GM18858 (cell line): ENCODE measurements around the gene ITSN1.
"Not testable (repeated sequence)": the region's sequence is repeated elsewhere in the genome, so short reads cannot be mapped to it uniquely, and the experiment has no call there.

Experiments used
- ATAC-seq: cut with Tn5 transposase; IDR thresholded peaks from one replicate; pipeline ENCODE4 v1.9.1; 2021; ENCODE audit not compliant: unreplicated experiment

The ITSN1 gene

DNA sequence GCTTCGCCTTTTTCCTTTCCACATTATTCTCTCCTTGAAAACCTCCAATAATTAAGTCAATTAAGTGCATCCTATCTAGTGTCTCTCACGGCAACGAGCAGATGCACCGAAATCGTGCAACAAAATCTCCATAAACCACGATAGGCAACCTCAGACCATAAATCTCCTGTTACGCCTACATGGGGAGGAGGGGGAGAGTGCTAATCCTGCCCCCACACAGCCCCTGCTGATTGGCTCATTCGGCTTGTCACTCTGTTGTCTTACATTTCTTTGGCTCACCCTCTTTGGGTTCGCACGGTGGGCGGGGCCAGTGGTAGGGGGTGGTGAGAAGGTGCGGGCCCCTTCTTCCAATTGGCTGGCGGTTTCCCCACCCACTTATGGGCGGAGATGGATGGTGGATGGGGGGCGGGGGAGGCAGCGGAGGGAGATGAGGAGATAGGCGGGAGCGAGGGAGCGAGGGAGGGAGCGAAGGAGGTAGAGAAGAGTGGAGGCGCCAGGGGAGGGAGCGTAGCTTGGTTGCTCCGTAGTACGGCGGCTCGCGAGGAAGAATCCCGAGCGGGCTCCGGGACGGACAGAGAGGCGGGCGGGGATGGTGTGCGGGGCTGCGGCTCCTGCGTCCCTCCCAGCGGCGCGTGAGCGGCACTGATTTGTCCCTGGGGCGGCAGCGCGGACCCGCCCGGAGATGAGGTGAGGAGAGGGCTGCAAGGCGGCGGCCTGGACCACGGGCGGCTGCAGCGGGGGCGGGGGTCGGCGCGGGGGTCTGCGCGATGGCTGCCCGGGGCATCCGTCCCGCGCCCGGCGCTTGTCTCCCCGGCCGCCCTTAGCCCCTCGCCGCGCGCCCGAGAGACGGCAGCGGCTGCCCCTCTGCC lies at the start of gene ITSN1:
ITSN1 (plus strand) TSS at position 475 of the 869 bp plus-strand sequence. CDS start 76,328 bp downstream, outside the sequence.
- ATAC-seq: peak; percentile 64

DNA sequence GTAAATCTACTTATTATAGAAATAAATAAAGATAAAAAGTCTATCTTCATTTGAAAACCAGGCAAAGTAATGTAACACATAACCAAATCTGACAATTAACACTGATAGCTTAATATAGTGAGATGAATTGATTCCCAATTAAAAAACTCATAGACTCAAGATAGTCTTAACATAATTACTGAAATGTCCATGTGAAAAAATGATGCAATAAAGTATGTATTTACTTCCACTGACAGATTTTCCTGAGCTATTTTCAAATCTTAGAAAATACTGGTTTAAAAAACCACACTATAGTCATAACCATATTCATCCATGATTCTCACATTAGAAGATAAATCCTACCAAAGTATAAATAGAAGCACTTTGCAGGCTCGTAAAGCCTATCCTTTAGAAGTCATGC lies 44.2 kb upstream of the ITSN1 start:
- no peak for ATAC-seq

DNA sequence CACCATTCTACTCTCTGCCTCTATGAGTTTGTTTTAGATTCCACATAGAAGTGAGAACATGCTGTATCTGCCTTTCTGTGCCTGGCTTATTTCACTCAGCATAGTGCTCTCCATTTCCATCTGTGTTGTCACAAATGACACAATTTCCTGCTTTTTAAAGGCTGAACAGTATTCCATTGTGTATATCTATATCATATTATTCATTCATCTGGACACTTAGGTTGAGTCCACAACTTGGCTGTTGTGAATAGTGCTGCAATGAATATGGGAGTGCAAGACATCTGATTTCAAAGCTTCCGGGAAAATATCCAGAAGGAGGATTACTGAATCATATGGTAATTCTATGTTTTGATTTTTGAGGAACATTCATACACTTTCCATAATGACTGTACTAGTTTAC lies 33.7 kb upstream of the ITSN1 start:
- ATAC-seq: no peak

DNA sequence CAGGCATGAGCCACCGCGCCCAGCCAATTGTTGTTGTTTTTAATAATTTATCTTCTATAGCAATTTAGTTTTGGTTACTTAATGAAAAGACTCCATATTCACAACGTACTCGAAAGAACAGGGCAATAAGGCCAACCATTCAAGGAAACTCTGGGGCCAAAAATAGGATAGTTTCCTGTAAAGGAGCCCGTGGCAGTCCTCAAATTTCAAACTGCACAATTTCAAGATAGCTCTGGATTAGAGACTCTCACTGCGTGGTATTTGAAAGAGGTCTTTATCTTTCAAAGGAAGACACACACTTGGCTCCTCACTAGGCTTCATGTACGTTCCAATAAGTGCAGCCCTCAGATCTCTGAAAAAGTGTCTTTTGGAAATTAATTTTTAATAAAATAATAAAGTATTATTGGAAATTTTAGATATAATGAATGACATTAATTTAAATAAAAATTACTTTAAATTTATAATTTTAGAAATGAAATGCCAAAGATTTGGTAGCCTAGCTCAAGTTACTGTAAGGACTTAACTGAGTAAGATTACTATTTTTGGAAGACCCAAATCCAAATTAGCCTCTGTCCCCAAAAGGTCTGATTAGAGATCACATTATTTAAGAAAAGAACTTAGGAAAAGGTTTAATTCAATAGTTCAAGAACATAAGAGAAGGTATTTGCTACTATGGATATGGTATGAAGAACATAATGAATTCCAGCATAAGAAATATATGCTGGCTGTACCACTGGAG lies 31.1 kb upstream of the ITSN1 start:
- ATAC-seq: no peak

DNA sequence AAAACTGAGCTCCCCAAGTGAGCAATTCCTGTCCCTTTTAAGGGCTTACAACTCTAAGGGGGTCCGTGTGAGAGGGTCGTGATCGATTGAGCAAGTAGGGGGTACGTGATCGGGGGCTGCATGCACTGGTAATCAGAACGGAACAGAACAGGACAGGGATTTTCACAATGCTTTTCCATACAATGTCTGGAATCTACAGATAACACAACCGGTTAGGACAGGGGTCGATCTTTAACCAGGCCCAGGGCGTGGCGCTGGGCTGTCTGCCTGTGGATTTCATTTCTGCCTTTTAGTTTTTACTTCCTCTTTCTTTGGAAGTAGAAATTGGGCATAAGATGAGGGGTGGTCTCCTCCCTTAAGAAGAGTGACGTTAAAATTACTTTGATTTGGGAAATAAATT lies 24.7 kb upstream of the ITSN1 start:
- ATAC-seq: not testable (repeated sequence)

DNA sequence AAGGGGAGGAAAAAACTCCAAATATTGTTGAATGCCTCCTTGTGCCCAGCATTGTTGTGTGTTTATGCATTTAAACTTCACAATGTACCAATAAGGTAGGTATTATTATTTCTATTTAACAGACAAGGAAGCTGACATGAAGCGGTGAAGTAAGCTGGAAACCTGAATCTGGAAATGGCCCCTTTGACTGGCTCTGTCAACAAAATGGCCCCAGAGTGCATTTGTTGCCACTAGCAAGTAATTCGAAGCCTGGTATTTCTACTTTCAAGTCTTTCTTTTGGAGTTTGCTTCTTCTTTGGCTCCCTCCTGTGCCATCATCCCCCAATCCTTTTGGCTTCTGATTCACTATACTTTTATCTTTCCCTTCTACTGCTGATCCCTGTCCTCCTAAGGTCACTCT lies 23.9 kb upstream of the ITSN1 start:
- no peak for ATAC-seq

DNA sequence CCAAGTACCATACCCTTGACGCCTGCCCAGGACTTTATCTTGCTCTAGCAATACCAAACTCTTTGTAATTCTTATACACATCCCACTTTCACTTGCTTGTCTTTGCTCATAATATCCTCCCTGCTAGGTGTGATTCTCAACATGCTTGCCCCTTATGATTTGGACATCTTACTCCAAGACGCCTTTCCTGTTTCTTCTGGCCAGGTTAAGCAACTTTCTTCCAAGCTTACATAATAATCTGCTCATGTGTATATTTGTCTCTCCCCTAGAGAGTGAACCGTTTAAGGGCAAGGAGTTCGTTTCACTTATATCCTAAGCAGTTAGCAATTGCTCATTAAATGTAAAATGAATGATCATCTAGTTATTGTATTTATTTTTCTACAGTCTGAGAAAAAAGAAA lies 22.6 kb upstream of the ITSN1 start:
- ATAC-seq: no peak

DNA sequence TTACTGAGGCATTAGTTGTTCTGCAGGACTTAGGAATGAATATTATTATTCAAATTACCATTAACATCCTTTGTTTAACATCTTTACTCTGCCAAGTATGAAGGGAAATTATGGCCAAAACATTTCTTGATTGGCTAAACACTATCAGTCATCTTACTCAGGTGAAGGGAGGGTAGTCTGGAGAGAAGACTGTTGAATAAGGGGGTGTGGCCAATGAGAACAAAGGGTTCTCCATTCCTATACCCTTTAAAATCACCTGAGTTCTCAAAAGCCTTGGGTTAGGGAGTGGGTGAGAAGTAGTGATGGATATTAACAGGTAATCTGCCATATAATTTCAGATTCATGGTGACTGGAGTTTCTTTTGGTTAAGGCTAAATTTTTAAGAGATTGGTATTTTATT lies 20.0 kb upstream of the ITSN1 start:
- ATAC-seq: no peak

DNA sequence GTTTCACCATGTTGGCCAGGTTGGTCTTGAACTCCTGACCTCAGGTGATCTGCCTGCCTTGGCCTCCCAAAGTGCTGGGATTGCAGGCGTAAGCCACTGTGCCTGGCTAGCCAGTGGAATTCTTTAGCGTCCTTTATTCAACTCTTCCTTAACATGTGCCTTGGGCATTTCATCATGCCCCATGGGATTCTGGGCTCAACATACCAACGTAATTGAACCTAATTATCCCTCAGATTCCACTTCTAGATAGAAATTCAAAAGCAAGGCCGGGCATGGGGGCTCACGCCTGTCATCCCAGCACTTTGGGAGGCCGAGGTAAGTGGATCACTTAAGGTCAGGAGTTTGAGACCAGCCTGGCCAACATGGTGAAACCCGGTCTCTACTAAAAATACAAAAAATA lies 16.1 kb upstream of the ITSN1 start:
- ATAC-seq: not testable (repeated sequence)

DNA sequence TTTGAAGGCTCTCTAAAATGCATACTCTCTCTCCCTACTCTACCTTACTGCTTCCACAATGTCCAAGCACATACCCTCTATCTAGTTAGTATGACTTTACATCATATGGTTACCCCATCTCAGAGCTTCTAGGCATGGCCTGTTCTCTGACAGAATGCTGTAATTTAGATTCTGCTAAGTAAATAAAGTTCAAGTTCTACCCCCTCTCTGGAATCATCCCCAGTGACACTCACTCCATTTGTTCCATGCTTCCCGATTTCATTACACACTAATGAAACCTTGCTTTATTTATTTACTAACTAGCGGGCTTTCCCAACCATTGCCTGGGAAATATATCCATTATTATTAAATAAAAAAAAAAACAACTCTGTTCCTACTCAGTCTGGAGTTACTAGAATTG lies 8.0 kb upstream of the ITSN1 start:
- ATAC-seq: no peak

DNA sequence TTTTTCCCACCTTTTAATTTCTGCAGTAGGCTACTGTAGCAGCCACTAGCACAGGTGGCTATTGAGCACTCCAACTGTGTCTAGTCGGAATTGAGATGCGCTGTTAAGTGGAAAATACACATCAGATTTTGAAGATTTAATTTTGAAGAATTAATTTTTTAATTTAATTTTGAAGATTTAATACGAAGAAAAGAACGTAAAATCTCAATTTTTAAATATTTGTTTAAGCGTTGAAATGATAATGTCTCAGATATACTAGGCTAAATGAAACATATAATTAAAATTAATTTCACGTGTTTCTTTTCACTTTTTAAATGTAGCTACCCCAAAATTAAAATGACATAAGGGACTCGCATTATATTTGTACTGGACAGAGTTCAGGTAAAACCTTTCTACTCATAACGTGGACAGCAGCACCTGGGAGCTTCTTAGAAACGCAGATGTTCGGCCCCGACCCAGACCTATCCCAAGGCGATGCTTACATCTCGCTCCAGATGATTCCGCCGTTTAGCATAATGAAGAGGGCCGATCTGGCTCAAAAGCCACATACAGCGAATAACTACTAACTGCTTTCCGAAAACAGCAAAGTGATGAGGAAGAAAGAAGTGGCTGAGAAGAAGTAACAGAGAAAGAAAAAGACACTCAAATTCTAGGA lies 1.5 kb upstream of the ITSN1 start:
- no peak for ATAC-seq

DNA sequence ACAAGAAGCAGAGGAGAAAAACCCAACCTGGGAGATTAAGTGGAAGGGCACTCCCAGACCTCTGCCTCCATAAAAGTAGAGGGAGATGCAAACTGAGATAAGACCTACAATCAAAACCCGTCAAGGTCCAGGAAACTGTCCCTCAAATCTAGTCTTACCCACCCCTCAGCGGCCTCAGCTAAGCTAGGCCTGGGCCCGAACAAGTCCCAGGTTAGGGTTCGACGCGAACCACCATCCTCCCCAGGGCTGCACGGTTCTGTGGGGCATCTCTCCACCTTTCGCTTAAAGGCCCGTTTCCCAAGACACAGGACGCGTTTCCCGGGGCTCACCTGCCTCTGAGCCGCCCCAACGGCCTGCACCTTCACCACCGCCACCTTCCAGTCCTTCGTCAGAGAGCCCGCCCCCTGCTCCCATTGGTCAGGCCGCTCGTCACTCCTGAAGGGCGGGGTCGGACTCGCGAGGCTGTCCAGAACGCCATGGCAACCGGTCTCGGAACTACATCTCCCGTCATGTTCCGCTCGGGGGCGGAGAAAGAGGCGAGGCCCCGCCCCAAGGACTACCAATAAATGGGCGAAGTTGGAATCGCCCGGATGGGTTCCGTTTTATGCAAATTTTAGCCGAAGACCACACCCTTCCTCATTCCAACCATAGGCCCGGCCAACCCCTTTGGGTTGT lies 812 bp upstream of the ITSN1 start, which contains the start of gene CRYZL1:
CRYZL1 (minus strand) TSS at position 390 of the 675 bp plus-strand sequence. CDS start 10,190 bp downstream, outside the sequence.
- peak; percentile 79 for ATAC-seq

DNA sequence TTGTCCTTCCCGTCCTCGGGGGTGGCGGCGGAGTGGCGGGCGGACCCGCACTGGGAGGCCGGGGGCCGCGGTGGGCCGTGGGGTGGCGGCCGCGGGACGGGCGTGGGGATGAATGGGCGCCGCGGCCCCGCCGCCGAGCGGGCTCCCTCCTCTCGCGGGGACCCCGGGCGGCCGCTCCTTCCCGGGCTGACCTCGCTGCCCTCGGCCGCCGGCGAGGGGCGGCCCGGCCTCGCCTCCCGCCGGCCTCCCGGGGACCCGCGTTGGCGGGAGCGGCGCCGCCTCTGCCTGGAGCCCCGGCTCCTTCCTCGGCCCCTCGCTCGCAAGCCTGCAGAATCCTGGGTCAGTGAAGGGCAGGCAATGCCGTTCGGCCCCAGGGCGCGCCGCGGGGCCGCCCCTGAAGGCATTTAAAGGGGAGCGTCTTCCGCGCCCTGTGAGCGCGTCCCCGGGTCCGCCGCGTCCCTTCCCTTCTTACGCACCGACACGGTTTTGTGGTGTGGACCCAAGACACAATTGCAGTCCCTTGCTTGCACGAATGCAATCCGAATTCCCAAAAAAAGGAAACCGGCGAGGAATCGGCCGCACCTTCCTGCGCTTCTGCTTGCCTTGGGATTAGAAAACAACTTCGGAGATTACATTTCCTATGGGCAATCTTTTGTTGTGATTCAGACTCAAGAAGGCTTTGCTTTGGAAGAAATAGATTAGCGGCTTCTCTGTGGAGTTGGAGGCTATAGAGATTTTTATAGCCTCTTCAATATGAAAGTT lies 776 bp downstream of the ITSN1 start:
- ATAC-seq: no peak

DNA sequence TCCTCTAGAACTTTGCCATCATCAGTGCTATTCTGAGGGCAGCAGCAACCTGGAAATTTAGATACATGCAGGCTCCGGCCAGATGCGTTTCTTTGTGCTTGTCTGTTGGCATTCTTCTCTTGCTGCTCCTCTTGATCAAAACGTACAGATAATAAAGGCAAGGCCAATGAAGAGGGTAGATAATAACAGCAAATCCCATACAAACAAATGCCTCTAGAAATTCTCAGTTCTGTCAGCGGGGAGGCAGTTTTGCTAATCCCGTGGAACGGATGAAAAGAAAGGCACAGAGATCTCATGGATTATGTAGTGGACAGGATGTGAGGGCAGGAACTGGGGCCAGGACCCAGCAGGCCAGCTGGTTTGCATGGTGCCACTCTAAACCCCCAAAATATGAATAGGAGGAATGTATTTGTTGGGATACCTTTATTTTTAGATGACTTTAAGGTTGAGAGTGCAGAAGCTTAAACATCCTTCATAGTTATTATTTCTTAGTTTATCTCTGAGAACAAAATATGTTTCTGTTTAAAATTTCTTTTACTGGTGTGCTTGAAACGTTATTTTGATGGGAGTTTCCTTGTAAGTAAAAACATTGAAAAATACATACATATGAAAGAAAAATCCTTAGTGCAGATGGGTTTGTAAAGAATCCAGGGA lies 1.5 kb downstream of the ITSN1 start:
- no peak for ATAC-seq

DNA sequence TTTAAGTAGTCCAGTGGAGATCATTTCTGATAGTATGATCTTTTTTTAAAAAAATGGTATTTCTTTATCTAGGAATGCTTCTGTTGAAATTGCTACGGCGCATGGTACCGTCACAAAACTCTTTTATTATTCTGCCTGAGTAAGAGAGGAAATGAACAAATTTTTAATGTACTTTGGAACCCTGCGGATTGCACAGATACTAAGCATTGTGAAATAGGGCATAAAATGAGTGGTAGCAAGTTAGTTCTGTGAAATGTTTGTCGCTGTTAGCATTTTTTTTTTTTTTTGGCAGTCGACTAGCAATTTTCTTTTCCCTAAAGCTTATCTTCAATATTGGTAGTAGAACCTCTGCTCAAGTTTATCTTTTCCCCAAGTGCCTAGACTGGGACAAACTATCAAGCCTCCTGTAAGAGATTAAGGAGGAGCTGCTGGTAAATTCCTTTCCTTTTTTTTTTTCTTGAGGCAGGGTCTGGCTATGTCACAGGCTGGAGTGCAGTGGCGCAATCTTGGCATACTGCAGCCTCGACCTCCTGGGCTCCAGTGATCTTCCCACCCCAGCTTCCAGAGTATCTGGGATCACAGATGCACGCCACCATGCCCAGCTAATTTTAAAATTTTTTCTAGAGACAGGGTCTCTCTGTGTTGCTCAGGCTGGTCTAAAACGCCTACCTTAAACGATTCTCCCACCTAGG lies 2.2 kb downstream of the ITSN1 start:
- ATAC-seq: no peak

DNA sequence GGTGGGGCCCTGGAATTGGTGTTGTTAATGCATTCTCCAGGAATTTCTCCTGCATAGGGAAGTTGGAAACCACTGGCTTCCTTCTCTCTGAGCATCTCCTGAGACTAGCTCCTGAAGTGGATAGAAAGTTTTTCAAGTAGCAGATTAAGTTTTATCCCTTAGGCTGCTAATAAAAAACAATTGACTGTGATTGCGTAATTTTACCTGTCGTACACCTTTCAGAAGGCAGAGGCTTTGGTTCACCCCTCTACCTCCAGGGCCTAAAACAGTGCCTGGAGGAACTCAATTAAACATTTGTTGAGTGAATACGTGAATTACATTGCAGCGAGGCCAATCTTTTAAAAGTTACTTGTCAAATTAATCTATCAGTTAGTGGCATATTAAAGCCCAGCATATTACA lies 3.4 kb downstream of the ITSN1 start:
- ATAC-seq: no peak

DNA sequence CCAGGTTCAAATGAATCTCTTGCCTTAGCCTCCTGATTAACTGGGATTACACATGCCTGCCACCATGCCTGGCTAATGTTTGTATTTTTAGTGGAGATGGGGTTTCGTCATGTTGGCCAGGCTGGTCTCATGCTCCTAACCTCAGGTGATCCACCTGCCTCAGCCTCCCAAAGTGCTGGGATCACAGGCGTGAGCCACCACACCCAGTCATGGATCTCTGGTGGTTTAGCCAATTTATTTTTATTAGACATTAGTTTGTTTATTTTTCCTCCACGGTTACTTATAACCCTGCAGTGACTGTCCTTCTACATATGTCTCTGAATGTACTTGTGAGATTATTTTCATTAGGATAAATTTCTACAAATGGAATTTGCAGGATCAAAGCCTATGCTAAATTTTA lies 5.3 kb downstream of the ITSN1 start:
- ATAC-seq: no peak

DNA sequence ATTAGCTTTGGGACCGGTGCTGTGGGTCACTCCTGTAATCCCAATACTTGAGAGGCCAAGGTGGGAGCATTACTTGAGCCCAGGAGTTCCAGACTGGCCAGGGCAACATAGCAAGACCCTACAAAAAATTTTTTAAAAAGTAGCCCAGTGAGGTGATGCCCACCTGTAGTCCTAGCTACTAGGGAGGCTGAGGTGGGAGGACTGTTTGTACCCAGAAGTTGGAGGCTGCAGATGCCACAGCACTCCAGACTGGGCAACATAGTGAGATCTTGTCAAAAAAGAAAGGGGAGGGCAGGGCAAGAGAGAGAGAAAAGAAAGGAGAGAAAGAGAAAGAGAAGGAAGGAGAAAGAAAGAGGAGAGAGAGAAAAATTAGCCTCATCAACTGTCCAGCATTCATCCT lies 6.3 kb downstream of the ITSN1 start:
- no peak for ATAC-seq

DNA sequence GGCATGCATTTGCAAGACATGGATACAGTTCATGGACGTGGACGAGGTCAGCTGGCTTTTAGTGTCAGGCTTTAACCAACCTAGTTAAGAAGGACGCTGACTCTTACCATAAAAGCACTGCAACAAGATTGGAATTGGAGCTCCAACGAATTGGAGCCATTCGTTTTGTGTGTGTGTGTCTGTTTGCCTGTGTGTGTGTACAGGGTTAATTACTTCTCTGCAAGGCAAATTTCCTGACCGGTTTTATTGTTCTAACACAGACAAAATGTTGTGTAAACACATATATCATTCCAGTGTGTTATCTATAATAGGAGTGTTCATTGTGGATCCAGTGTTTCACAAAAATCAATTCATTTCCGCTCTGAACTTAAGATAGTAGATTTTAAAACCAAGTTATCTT lies 7.9 kb downstream of the ITSN1 start:
- no peak for ATAC-seq
